NCI-H146 (cell line): ENCODE data around the gene TREML4.
"Not testable (repeated sequence)": the region's sequence is repeated elsewhere in the genome, so short reads cannot be mapped to it uniquely, and the experiment has no call there.

Source experiments
- DNase-seq: peaks from one replicate; lab custom pipeline; 2025; lab: John Stamatoyannopoulos, UW

Gene TREML4

GRCh38 chr6:41228096-41228495 is at the start of gene TREML4:
TREML4 (plus strand) TSS chr6:41228349; CDS start chr6:41228428, 79 bp downstream.
- no peak for DNase-seq

GRCh38 chr6:41179163-41179562 is 49.0 kb upstream of the TREML4 start:
- DNase-seq: no peak

GRCh38 chr6:41181566-41181965 is 46.6 kb upstream of the TREML4 start:
- DNase-seq: no peak

GRCh38 chr6:41182069-41183034 is 45.8 kb upstream of the TREML4 start:
- peak; percentile 81 for DNase-seq

GRCh38 chr6:41184761-41185160 is 43.4 kb upstream of the TREML4 start:
- no peak for DNase-seq

GRCh38 chr6:41186031-41186562 is 42.1 kb upstream of the TREML4 start:
- no peak for DNase-seq

- peak; percentile 93 for DNase-seq
Measured at GRCh38 chr6:41187924-41188886, 39.9 kb upstream of the TREML4 start.

GRCh38 chr6:41189046-41189445 is 39.1 kb upstream of the TREML4 start:
- DNase-seq: not testable (repeated sequence)

GRCh38 chr6:41189967-41190366 is 38.2 kb upstream of the TREML4 start:
- DNase-seq: no peak

- DNase-seq: no peak
Measured at GRCh38 chr6:41190791-41191190, 37.4 kb upstream of the TREML4 start.

GRCh38 chr6:41191569-41191968 is 36.6 kb upstream of the TREML4 start:
- DNase-seq: no peak

- no peak for DNase-seq
Measured at GRCh38 chr6:41193171-41193734, 34.9 kb upstream of the TREML4 start.

GRCh38 chr6:41193884-41194283 is 34.3 kb upstream of the TREML4 start:
- no peak for DNase-seq

- no peak for DNase-seq
Measured at GRCh38 chr6:41194386-41194785, 33.8 kb upstream of the TREML4 start.

GRCh38 chr6:41197234-41197633 is 30.9 kb upstream of the TREML4 start:
- no peak for DNase-seq

GRCh38 chr6:41199552-41200246 is 28.4 kb upstream of the TREML4 start:
- no peak for DNase-seq

- DNase-seq: no peak
Measured at GRCh38 chr6:41200296-41200900, 27.8 kb upstream of the TREML4 start.

- DNase-seq: no peak
Measured at GRCh38 chr6:41200901-41201763, 27.0 kb upstream of the TREML4 start, which contains the start of gene TREML2. TREML2 (minus strand) TSS chr6:41201149; CDS start chr6:41201008, 141 bp downstream.

GRCh38 chr6:41201764-41202173 is 26.4 kb upstream of the TREML4 start:
- no peak for DNase-seq

- DNase-seq: no peak
Measured at GRCh38 chr6:41204156-41204555, 24.0 kb upstream of the TREML4 start.
